OCI-LY3 (cell line): Measurements from ENCODE around the gene RIPPLY2.

Experiments
- EZH2phosphoT487 ChIP-seq: fragments of 200-600 bp; shearing (Covaris generic); IDR thresholded peaks from 2 replicates; pipeline ENCODE4 v1.6.1; 2018; ENCODE audit warnings: antibody characterized with exemption, mixed run types, low read depth
- TF ChIP-seq, protein P1 (sequence below): fragments of 200-600, 300-600 bp; sonication (generic); IDR thresholded peaks from 2 replicates; pipeline ENCODE4 v1.5.1; 2014; ENCODE audit warnings: antibody characterized with exemption, low read length, low read depth

DNA sequence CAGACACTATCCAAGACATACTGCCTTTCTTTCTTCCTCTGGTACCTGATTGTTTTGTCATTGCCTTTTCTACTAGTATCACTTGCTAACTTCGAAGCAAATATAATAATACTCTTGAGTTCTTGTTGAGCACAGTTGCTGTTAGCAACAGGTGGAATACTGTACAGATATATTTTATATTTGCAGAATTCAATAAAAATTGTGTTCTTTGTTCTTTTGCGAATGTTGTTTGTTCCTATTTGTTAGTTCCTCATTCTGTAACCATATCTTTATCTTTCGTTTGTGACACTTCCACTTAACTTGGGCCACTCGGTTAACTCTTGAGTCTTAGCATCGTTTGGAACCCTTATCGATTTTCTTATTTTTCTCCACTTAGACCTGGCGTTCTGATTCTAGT, 7.2 kb downstream of the RIPPLY2 start:
- TF ChIP-seq, protein P1, sequence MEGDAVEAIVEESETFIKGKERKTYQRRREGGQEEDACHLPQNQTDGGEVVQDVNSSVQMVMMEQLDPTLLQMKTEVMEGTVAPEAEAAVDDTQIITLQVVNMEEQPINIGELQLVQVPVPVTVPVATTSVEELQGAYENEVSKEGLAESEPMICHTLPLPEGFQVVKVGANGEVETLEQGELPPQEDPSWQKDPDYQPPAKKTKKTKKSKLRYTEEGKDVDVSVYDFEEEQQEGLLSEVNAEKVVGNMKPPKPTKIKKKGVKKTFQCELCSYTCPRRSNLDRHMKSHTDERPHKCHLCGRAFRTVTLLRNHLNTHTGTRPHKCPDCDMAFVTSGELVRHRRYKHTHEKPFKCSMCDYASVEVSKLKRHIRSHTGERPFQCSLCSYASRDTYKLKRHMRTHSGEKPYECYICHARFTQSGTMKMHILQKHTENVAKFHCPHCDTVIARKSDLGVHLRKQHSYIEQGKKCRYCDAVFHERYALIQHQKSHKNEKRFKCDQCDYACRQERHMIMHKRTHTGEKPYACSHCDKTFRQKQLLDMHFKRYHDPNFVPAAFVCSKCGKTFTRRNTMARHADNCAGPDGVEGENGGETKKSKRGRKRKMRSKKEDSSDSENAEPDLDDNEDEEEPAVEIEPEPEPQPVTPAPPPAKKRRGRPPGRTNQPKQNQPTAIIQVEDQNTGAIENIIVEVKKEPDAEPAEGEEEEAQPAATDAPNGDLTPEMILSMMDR, result no peak
- TF ChIP-seq EZH2phosphoT487, result no peak
